NK-92 (cell line): ENCODE measurements around the gene POLR3K.

Experiments used
- DNase-seq: peaks from one replicate; lab custom pipeline; 2025; ENCODE audit not compliant: unreplicated experiment; lab: John Stamatoyannopoulos, UW

The POLR3K gene

GRCh38 chr16:53346-54236 is at the start of gene POLR3K, which contains the start of gene SNRNP25:
Gene POLR3K, minus strand, starts transcription at chr16:53608. Its CDS starts 22 bp downstream, at chr16:53586.
Gene SNRNP25, plus strand, starts transcription at chr16:53828. Its CDS starts 189 bp downstream, at chr16:54017.
- peak; percentile 96 for DNase-seq

GRCh38 chr16:102060-102855 is 48.9 kb upstream of the POLR3K start:
- DNase-seq: no peak

DNA sequence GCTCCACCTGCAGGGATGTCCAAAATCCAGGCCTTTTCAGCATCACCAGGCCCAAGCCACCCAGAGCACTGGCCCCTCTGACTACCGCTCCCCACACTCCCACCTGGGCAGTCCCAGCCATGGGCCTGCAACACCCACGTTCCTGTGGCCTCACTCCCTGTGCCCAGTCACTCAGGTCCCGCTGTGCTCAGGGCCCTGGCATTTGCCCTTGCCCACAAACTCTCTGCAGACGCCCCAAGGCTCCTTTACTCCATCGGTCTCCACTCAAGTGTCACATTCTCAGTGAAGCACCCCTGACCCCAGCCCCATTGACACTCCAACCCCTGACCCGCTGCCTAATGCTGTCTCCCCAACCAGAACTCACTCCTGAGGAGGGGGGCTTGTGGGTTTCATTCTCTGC is 48.2 kb upstream of the POLR3K start:
- DNase-seq: no peak

DNA sequence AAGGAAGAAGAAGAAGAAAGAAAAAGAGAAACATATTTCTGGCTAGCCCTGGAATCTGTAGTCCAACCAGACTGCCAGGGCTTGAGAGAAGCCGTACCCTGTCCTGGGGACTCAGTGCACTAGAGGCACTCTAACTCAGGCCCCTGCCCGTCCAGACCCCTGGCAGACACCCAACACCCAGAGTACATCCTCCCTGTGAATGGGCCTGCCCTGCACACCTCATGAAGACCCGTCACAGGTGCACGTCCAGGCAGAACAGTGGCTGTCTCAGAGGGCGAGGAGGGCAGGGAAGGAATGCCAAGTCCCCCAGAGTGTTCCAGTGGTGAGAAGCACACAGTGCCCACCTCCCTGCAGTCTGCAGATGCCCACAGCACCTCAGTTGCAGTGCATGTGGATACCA is 47.6 kb upstream of the POLR3K start:
- DNase-seq: no peak

- DNase-seq: no peak
Measured at GRCh38 chr16:97822-98221, 44.4 kb upstream of the POLR3K start.

DNA sequence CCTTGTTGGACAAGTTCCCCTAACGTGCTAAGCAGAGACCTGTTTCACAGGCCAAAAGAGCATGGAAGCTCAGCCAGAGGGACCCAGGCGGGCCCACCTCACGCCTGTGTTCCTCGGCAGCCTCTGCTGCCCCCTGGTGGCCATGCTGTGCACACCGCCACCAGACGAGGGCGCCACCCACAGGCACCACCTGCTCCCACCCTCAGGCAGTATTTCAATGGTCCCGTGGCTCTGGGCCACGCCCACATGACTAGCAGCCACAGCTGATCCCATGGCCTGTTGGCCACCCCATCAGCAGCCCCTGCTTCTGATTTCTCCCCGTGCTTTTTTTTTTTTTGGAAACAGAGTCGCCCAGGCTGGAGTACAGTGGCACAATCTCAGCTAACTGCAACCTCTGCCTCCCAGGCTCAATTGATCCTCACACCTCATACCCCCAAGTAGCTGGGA is 43.5 kb upstream of the POLR3K start:
- DNase-seq: peak; percentile 56

GRCh38 chr16:94918-95265 is 41.5 kb upstream of the POLR3K start:
- no peak for DNase-seq

DNA sequence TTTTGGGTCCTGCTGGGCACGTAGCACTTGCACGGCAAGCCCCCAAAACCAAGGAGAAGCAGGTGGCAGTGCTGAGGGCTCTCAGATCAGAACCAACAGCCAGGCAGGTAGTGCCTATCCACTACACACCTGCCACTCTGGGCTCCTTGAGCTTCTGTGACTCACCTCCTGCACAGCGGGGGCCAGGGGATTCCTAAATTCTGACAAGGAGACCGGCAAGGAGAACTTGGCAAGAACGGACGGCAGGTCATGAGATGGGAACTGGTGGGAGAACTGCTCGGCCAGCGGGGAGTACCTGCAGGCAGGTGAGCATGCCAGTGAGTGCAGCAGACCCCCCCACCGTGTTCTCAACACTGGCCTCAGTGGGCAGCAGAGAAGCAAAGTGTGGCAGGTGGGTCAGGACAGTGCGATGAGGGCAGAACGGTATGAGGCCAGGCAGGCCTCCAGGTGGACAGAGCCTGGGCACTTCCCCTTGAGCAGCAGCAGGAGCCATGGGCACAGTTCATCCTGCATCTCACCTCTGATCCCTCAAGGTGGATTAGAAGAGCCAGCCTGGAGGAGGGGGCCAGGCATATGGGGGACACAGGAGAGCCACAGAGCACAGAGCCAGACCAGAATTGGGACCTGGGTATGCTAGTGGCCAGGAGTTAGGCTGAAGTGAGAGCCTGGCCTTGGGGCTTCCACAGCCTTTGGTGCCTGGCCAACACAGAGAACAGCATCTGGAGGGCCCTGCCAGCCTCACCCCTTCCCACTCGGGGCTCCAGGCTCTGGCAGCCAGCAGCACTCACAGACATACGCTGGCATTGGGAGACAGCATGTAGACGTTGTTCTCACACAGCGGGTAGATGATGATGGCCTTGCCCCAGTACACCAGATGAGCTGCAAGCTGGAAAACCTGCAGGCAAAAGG is 39.3 kb upstream of the POLR3K start:
- no peak for DNase-seq

DNA sequence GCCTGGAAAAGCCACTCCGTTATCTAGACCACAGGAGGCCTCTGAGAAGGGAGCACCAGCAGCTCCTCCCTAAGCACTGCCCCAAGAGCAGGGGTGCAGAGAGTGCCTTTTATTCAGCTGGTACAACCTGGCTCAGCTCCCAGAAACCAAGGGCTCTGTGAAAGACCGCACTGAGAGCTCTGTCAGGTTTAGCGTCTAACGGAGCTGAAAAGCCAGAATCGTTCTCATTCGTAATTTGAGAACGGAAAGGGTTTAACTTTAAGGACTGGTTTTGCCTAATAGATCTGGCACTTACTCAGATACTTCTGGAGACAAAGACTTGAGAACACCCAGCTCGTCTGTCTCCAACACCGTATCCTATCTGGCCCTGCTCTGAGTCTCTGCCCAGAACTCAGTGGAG is 38.1 kb upstream of the POLR3K start:
- DNase-seq: no peak

- DNase-seq: no peak
Measured at GRCh38 chr16:89391-90302, 36.2 kb upstream of the POLR3K start.

- DNase-seq: no peak
Measured at GRCh38 chr16:88613-89012, 35.2 kb upstream of the POLR3K start.

DNA sequence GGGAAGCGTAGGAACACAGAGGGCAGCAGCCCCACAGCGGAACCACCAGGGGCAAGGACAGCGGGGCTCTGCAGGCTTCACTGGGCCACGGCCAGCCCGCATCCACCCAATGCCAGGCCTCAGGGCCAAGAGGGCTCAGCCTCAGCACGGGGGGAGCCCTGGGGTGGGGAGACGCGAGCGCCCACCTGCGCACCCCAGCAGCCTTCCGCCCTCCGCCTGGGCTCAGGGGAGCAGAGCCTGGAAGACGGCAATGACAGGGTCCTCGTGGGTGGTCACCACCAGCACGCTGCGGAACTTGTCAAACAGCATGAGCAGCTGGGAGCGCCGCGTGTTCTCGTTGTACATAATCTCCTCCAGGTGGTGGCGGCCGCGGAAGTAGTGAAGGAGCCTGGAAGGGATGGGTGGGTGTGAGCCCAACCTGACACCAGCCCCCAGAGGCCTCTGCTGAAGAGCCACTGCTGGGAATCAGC is 33.1 kb upstream of the POLR3K start:
- DNase-seq: no peak

GRCh38 chr16:85865-86264 is 32.5 kb upstream of the POLR3K start:
- no peak for DNase-seq

DNA sequence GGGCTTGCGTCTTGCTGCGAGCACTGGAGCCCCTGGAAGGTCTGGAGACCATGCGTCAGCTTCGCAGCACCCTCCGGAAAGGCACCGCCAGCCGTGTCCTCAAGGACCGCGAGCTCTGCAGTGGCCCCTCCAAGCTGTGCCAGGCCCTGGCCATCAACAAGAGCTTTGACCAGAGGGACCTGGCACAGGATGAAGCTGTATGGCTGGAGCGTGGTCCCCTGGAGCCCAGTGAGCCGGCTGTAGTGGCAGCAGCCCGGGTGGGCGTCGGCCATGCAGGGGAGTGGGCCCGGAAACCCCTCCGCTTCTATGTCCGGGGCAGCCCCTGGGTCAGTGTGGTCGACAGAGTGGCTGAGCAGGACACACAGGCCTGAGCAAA is 32.0 kb upstream of the POLR3K start:
- DNase-seq: no peak

DNA sequence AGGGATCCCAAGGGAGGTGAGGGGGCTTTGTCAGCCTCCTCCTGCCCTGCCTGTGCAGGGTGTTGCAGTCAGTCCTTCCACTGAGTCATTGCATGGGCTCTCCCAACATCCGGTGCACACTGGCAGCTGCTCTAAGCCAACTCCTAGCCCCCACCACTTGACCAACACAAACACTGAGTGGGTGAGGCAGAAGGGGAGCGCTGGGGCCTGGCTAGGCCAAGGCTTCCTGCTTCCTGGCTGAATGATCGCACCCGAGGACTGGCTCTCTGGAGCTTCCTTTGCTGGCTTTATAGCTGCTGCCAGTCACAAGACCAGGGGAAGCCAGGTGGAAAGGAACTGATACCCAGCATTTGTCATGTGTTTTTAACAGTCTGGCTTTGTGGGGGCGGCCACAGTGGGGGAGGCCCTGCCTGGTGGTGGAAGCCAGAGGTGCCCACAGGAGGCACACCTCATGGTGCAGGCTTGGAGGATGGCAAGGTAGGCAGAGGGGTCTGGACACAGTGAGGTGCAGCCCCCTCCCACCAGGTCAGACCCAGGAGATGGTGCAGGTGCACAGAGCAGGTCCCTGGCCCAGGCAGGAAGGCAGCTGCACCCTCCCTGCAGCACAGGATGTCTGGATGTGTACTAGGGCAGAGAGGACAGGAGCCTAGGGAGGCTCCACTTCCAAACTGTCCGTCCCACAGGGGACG is 31.5 kb upstream of the POLR3K start:
- DNase-seq: no peak

DNA sequence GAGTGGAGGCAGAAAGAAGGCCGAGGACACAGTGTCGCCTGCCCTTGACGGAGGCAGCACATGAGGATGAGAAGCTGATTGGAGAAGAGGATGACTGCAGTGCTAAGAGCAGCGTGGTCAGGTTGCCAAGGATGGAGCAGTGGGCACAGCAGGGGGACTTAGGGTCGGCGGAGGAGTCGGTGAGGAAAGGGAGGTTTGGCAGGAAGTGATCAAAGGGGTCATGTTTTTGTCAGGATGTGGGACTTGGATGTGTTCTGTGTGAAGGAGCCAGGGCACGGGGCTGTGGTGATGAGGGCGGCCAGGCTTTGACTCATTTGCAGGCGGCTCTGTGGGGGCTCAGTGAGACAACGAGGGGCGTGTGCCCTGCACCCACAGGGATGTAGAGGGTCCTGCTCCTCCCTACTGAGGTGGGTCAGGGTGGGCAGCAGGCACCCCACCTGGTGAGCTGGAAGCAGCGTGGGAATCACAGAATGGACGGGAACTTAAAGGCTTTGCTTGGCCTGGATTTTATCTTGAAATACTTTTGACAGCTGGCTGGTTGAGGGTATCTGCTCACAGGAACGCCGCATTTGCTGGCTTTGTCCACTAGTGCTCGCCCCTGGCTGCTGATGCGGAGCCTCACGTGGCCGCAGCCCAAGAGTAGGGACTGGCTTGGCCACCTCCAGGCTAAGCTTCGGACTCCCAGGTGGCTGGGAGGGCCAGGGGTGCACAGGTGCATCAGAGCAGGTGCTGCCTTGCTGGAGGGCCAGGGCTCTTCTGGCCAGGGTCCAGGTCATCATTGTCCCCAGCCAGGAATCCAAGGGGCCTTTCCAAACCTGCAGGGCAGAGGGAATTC is 30.6 kb upstream of the POLR3K start:
- no peak for DNase-seq

GRCh38 chr16:83060-83603 is 29.7 kb upstream of the POLR3K start:
- no peak for DNase-seq
